GM12878 (cell line): ENCODE data around the gene ADAP1. TPM values are rescaled to one million over a fixed set of nuclear protein-coding genes. Genes with fewer than 3 reads are reported as not detected.

ENCODE experiments used
- ATAC-seq: fragments of 200-7000 bp; cut with Tn5 transposase; 3 replicates; pipeline ENCODE4 v1.9.1; 2020; ENCODE audit warnings: mild to moderate bottlenecking, moderate library complexity
- BruUV-seq: library from RNA; stranded (reverse); fragments of 400-500 nt; replicated peaks from 2 replicates; lab custom pipeline; 2021; lab: Mats Ljungman, UMichigan
- CTCF ChIA-PET: fragments of 300-600 bp; sonication (Branson Sonifier 250); formaldehyde crosslinking; extraction: SDS; loops from one replicate; lab custom pipeline; 2021; ENCODE audit warnings: inconsistent platforms; lab: Yijun Ruan, JAX
- POLR2A ChIA-PET: fragments of 350-600 bp; formaldehyde crosslinking; extraction: SDS; loops from one replicate; lab custom pipeline; 2021; ENCODE audit warnings: inconsistent platforms; lab: Charles Lee
- RAD21 ChIA-PET: fragments of 300-600 bp; sonication (Branson Sonifier 250); formaldehyde crosslinking; loops from one replicate; lab custom pipeline; 2023; ENCODE audit warnings: antibody characterized with exemption; ENCODE audit not compliant: unreplicated experiment; lab: Charles Lee
- SMC1A ChIA-PET: fragments of 300-600 bp; sonication (Branson Sonifier 250); formaldehyde crosslinking; loops from one replicate; lab custom pipeline; 2023; ENCODE audit not compliant: unreplicated experiment, uncharacterized antibody; lab: Charles Lee
- DNase-seq: peaks from one replicate; pipeline ENCODE4 v3.0.0-alpha.2; 2011; ENCODE audit warnings: low read depth, low spot score
- FAIRE-seq: peaks from 3 replicates; lab custom pipeline; 2011; peaks lifted over from hg19 to GRCh38; lab: Jason Lieb, UNC
- H2AFZ ChIP-seq: 2 replicates; pipeline ENCODE4 v1.6.0; 2011; ENCODE audit warnings: low read depth, low read length, control low read depth; ENCODE audit not compliant: control insufficient read depth
- H3K27ac ChIP-seq: 2 replicates; pipeline ENCODE4 v1.5.1; 2011; ENCODE audit warnings: control low read depth; ENCODE audit not compliant: control insufficient read depth, insufficient read depth
- H3K27me3 ChIP-seq, 2 experiments: replicated peaks in 1 of 2; 2 replicates each; pipeline versions ENCODE4 v1.6.0 to v1.6.1; 2011; ENCODE audit warnings: low read length in 1 of 2; ENCODE audit not compliant: control insufficient read depth in 2 of 2, insufficient read depth in 2 of 2
- H3K36me3 ChIP-seq, 2 experiments: 2 replicates each; pipeline ENCODE4 v1.5.1; 2011; ENCODE audit warnings: low read length in 1 of 2; ENCODE audit not compliant: control insufficient read depth in 2 of 2, insufficient read depth in 2 of 2
- H3K4me1 ChIP-seq: 2 replicates; pipeline ENCODE4 v1.6.1; 2011; ENCODE audit warnings: mild to moderate bottlenecking, low read length, moderate library complexity, mixed read lengths; ENCODE audit not compliant: control insufficient read depth, insufficient read depth
- H3K4me2 ChIP-seq: 2 replicates; pipeline ENCODE4 v1.6.0; 2011; ENCODE audit warnings: control low read depth; ENCODE audit not compliant: control insufficient read depth, insufficient read depth
- H3K4me3 ChIP-seq: fragments of 200-600 bp; sonication (generic); 2 replicates; pipeline ENCODE4 v1.5.1; 2016
- H3K79me2 ChIP-seq: 2 replicates; pipeline ENCODE4 v1.6.0; 2011; ENCODE audit warnings: low read length; ENCODE audit not compliant: control insufficient read depth, insufficient read depth
- H3K9ac ChIP-seq: 2 replicates; pipeline ENCODE4 v1.8.0; 2011; ENCODE audit warnings: low read length, control low read depth, mixed read lengths; ENCODE audit not compliant: control insufficient read depth, insufficient read depth
- H3K9me3 ChIP-seq: replicated peaks from 3 replicates; pipeline ENCODE4 v1.5.1; 2011; ENCODE audit warnings: mild to moderate bottlenecking, low read length; ENCODE audit not compliant: control insufficient read depth, insufficient read depth
- H4K20me1 ChIP-seq: 2 replicates; pipeline ENCODE4 v1.6.0; 2011; ENCODE audit not compliant: control insufficient read depth, insufficient read depth
- CHD4 ChIP-seq: fragments of 200-600 bp; sonication (generic); IDR thresholded peaks from 2 replicates; pipeline ENCODE4 v1.6.1; 2016; ENCODE audit warnings: mild to moderate bottlenecking
- CREM ChIP-seq: IDR thresholded peaks from 2 replicates; pipeline ENCODE4 v1.6.1; 2014; ENCODE audit warnings: antibody characterized with exemption, low read depth
- FOS ChIP-seq: IDR thresholded peaks from 3 replicates; pipeline ENCODE4 v1.6.1; 2011; ENCODE audit warnings: borderline replicate concordance; ENCODE audit not compliant: insufficient read length; ENCODE audit errors: extremely low read depth
- MEF2A ChIP-seq: IDR thresholded peaks from 2 replicates; pipeline ENCODE4 v1.6.1; 2011; ENCODE audit warnings: low read depth, mild to moderate bottlenecking, low read length, moderate library complexity; ENCODE audit not compliant: insufficient read depth
- MXI1 ChIP-seq: fragments of 150-350 bp; IDR thresholded peaks from 2 replicates; pipeline ENCODE4 v1.6.1; 2011; ENCODE audit warnings: low read depth, mild to moderate bottlenecking, inconsistent platforms, low read length, improper control_type of control experiment
- RELA ChIP-seq: fragments of 450-650 bp; IDR thresholded peaks from 2 replicates; pipeline ENCODE4 v1.8.0; 2014; ENCODE audit warnings: borderline replicate concordance; ENCODE audit not compliant: partially characterized antibody
- RUNX3 ChIP-seq: IDR thresholded peaks from 2 replicates; pipeline ENCODE4 v1.6.1; 2012; ENCODE audit warnings: low read length, inconsistent platforms
- TBL1XR1 ChIP-seq: IDR thresholded peaks from 2 replicates; pipeline ENCODE4 v1.6.1; 2012; ENCODE audit warnings: low read depth, low read length, improper control_type of control experiment
- ZBTB4 ChIP-seq: fragments of 450-650 bp; formaldehyde crosslinking; IDR thresholded peaks from 2 replicates; pipeline ENCODE4 v1.4.0; 2022; ENCODE audit warnings: mild to moderate bottlenecking, moderate library complexity
- ZNF24 ChIP-seq: fragments of 450-650 bp; IDR thresholded peaks from 2 replicates; pipeline ENCODE4 v1.6.1; 2017; ENCODE audit warnings: antibody characterized with exemption, mild to moderate bottlenecking
- WGBS: methylation state at CpG from one replicate; pipeline ENCODE4 v1.1.6; 2016; ENCODE audit warnings: low lambda C conversion rate; ENCODE audit not compliant: insufficient replicate concordance, insufficient coverage; ENCODE audit errors: missing lambda C conversion rate; 5-methylcytosine and 5-hydroxymethylcytosine counted together
- in situ Hi-C: fragments of 300-500 bp; cut with MboI; formaldehyde crosslinking; loops from 9 replicates; pipeline ENCODE4 v1.14.3; 2018; ENCODE audit warnings: mixed read lengths
- intact Hi-C: fragments of 100-400 bp; cut with micrococcal nuclease; formaldehyde crosslinking; loops from one replicate; pipeline ENCODE4 v1.14.2; 2022; ENCODE audit not compliant: unreplicated experiment
- polyA plus RNA-seq, 11 experiments: library from polyadenylated mRNA; depleted of rRNA in 4 of 11; unstranded in 6 of 11; stranded (reverse) in 5 of 11; fragments of >200 nt; fragmentation: Nextera tagmentation in 4 of 11; fragmentation: Illumina TruSeq in 1 of 11; extraction: Ambion mirVana in 4 of 11; extraction: Trizol in 1 of 11; gene quantifications; 1 replicate in 1 of 11; 2 replicates in 10 of 11; pipeline versions ENCODE4 v1.2.1 to v1.2.3, GENCODE V29; 2011 to 2016; ENCODE audit warnings: inconsistent platforms in 2 of 11, missing spikeins in 2 of 11, low read depth in 1 of 11
- total RNA-seq, 4 experiments: library from RNA; depleted of rRNA in 3 of 4; stranded (reverse); fragments of >200 nt in 3 of 4; fragmentation: Illumina TruSeq in 1 of 4; extraction: Trizol in 1 of 4; gene quantifications; 2 replicates each; pipeline versions ENCODE4 v1.2.1 to v1.2.3, GENCODE V29; 2013 to 2021

ADAP1 gene
- total and polyA plus RNA-seq, 10 of the 15 experiments (the other 5 are each of a cell fraction or from before 2014, with no cell fraction given), result 0.22 to 44.2 (median 22.0) TPM; not detected in 1

GRCh38 chr7:947391-948210, 6.9 kb downstream of the ADAP1 start:
- no peak overlapping the region for H3K4me2 ChIP-seq
- DNase-seq, result no peak
- H3K27ac ChIP-seq, result no peak overlapping the region
- no peak for ATAC-seq
- peaks cover 31% of the 10 kb centered on the region for H3K79me2 ChIP-seq
- no peak for TF ChIP-seq CREM
- TF ChIP-seq FOS, result no peak
- no peak for TF ChIP-seq TBL1XR1
- TF ChIP-seq MEF2A, result no peak
- no peak for TF ChIP-seq MXI1
- no peak for TF ChIP-seq RUNX3
- TF ChIP-seq ZNF24, result no peak
- TF ChIP-seq ZBTB4 (CRISPR knock-in tag), result no peak
- no peak for TF ChIP-seq CHD4
- TF ChIP-seq RELA, result no peak
- H3K36me3 ChIP-seq, result no peaks in the 10 kb centered on the region; a peak in 2 of 4 replicates
- H3K27me3 ChIP-seq, result no peaks in the 10 kb centered on the region
- no peaks in the 10 kb centered on the region for H3K9me3 ChIP-seq
- no peaks in the 10 kb centered on the region for H4K20me1 ChIP-seq
- no peak overlapping the region for H3K9ac ChIP-seq
- 91% methylated on average over 30 of the region's 37 CpGs for WGBS
- BruUV-seq, result no TSS peak
- in situ Hi-C loops (no loop called here), intact Hi-C loops (no loop called here)
- CTCF ChIA-PET, result no interaction called here
- H2AFZ ChIP-seq, result no peak overlapping the region
- FAIRE-seq, result no peak
- no peak overlapping the region for H3K4me3 ChIP-seq
- RAD21 ChIA-PET, result interaction anchor here (1.5 kb wide), 1 partner anchor 23 kb away, joined by 4 read pairs; no protein-coding TSS in a partner anchor
- SMC1A ChIA-PET, result no interaction called here
- POLR2A ChIA-PET, result interaction anchor here (0.5 kb wide), 1 partner anchor 134 kb away, joined by 5 read pairs; no protein-coding TSS in a partner anchor
- H3K4me1 ChIP-seq, result peaks cover 21% of the 10 kb centered on the region
